Testis (tissue), 2 donors: ENCODE data around the gene SCFD2.

Experiments used
- POLR2A ChIP-seq: fragments of 450-650 bp; IDR thresholded peaks from one replicate; pipeline ENCODE4 v1.6.1; 2017; ENCODE audit warnings: antibody characterized with exemption, mild to moderate bottlenecking, moderate library complexity
- TF ChIP-seq, protein P1 (sequence below), 3 experiments: fragments of 450-650 bp in 2 of 3; fragments of 200-600 bp in 1 of 3; sonication (generic) in 1 of 3; IDR thresholded peaks; one replicate each; pipeline ENCODE4 v1.5.1; 2016 to 2019; ENCODE audit warnings: antibody characterized with exemption in 3 of 3, mild to moderate bottlenecking in 2 of 3, moderate library complexity in 1 of 3

DNA sequence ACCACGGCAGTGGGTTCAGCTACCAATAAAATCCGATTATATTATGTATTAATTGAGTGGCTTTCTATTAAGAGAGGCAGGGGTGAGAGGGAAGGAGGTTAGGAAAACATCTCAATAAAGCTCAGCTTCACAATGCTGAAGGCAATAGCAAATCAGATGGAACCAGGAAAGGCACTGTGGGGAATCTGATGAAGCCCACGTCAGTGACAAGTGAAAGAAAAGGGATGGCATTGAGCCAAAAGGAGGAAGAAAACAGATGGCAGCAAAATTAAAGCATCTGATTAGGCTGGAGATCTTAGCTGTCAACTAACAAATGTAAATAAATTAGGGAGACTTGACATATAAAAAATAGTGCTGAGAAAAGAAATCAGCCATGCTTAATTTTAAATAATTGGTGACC, 322.8 kb downstream of the SCFD2 start:
- TF ChIP-seq, protein P1, sequence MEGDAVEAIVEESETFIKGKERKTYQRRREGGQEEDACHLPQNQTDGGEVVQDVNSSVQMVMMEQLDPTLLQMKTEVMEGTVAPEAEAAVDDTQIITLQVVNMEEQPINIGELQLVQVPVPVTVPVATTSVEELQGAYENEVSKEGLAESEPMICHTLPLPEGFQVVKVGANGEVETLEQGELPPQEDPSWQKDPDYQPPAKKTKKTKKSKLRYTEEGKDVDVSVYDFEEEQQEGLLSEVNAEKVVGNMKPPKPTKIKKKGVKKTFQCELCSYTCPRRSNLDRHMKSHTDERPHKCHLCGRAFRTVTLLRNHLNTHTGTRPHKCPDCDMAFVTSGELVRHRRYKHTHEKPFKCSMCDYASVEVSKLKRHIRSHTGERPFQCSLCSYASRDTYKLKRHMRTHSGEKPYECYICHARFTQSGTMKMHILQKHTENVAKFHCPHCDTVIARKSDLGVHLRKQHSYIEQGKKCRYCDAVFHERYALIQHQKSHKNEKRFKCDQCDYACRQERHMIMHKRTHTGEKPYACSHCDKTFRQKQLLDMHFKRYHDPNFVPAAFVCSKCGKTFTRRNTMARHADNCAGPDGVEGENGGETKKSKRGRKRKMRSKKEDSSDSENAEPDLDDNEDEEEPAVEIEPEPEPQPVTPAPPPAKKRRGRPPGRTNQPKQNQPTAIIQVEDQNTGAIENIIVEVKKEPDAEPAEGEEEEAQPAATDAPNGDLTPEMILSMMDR (IDR thresholded peaks at IDR 0.05), result no peak
- TF ChIP-seq POLR2A, result no peak
